ENCODE results near the gene ADRA2A. TPM values are rescaled to one million over a fixed set of nuclear protein-coding genes. Genes with fewer than 3 reads are reported as not detected.

The ADRA2A gene
- 2.9 TPM for polyA plus RNA-seq (ENCODE audit: insufficient read length)
- long read RNA-seq, donor 1, transcript ADRA2A-201 (1 exons, 3,745 nt), result major isoform, 10 of 10 reads
- long read RNA-seq, donor 1, partial matches to known transcripts, result 0 of 10 reads
- long read RNA-seq, donor 1, other reads (novel, unspliced or antisense), result 0 of 10 reads
- long read RNA-seq, donor 2, partial matches to known transcripts, result 0 of 2 reads
- long read RNA-seq, donor 2, other reads (novel, unspliced or antisense), result 0 of 2 reads
- long read RNA-seq, donor 3, transcript ADRA2A-201 (1 exons, 3,745 nt), result major isoform, 5 of 5 reads
- long read RNA-seq, donor 3, partial matches to known transcripts, result 0 of 5 reads
- long read RNA-seq, donor 3, other reads (novel, unspliced or antisense), result 0 of 5 reads
- long read RNA-seq, donor 4, partial matches to known transcripts, result 0 of 2 reads
- long read RNA-seq, donor 4, other reads (novel, unspliced or antisense), result 0 of 2 reads
- long read RNA-seq, donor 5, partial matches to known transcripts, result 0 of 4 reads
- long read RNA-seq, donor 5, other reads (novel, unspliced or antisense), result 0 of 4 reads
- long read RNA-seq, donor 6, transcript ADRA2A-201 (1 exons, 3,745 nt), result major isoform, 8 of 8 reads
- long read RNA-seq, donor 6, partial matches to known transcripts, result 0 of 8 reads
- long read RNA-seq, donor 6, other reads (novel, unspliced or antisense), result 0 of 8 reads
- long read RNA-seq, donor 7, transcript ADRA2A-201 (1 exons, 3,745 nt), result major isoform, 5 of 5 reads
- long read RNA-seq, donor 7, partial matches to known transcripts, result 0 of 5 reads
- long read RNA-seq, donor 7, other reads (novel, unspliced or antisense), result 0 of 5 reads
- long read RNA-seq, donor 8, partial matches to known transcripts, result 0 of 1 reads
- long read RNA-seq, donor 8, other reads (novel, unspliced or antisense), result 0 of 1 reads

DNA sequence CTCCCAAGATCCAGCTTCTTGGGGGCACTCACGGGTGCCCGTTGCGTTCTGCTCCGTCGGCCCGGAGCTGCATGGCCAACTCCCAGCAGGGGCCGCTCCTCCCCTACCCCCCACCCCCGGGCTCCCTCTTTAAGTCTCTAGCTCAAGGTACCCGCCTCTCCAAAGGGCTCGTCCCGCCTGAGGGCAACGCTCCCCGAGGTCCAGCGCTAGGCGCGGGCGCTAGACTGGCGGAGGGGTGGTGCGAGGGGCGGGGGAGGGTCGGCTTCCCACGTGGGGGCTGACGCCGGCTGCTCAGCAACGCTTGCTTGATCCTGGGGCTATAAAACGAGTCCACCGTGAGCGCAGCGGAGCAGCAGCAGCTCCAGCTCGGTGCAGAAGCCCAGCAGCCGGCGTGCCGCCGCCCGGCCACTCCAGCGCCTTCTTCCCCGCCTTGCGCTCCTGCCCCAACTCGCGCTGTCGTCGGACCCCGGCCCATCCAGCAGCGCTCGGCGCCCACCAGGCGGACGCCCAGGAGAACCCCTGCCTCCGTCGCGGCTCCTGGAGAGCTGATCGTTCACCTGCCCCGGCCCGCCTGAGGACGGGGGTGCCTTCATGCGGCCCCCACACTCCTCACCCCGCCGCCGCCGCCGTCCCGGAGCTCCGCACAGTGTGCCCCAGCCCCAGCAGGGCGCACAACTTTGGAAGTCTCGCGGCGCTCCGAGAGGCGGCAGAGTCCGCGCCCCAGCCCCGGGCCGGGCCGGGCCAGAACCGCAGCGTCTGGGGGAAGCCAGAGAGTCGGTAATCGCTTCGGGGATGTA is at the start of gene ADRA2A:
Gene ADRA2A, plus strand, starts transcription at position 348 of the 797 bp plus-strand sequence. CDS start 968 bp downstream, outside the sequence.
- DNase-seq, result peak; percentile 68

DNA sequence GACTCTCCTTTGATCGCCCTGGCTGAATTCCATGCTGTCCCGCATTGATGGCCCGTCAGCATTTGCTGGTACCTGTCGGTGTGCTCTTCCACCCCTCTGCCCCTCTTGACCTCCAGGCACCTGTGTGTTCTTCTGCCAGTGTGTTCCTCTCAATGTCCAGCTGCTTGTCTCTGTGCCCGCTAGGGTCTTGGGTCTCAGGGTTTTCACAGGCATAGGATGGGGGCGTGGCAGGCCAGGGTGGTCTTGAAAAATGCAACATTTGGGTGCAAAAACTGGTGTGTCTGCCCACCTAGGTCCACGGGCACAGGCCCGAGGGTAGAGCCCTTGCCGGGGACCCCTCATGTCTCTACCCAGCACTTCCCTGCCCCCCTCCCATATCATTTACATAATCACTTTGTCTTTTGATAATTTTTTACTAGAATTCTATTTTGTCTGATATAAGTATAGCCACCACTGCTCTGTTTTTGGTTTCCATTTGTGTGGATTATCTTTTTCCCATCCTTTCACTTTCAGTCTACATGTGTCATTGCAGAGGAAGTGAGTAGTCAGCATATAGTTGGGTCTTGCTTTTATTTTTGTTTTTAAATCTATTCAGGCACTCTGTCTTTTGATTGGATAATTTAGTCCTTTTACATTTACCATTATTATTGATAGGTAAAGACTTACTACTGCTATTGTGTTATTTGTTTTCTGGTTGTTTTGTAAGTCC is 46.6 kb upstream of the ADRA2A start:
- DNase-seq, result no peak

DNA sequence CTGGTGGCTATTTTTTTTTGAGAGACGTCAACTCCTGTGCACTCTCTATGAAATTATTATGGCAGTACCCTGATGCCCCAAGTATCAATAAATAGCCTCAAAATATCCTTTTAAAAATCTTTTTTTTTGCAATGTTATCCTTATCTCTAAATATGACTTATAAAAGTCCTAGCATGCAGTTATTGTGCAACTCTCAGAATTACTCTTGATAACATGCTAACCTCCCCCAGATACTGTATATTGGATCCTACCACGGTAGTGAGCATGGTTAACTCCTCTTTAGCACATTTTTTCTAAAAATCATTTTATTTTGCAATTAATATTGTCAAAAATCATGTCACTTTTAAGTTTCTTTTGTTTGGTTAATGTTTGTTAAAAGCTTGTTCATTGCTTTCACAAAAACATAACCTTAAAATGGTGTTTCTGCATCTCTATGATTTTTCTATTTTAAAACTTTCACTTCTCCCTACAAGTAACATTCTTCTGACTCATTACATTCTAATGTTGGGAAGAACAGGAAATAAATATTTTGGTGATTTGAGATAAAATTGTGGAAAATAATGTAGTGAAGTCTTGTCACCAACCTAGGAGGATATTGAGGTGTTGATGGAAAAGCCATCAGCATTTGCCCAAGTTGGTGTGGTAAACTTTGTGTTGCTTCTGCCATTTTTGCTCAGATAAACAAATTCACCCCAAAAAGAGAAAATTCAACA is 42.1 kb upstream of the ADRA2A start:
- no peak for DNase-seq

DNA sequence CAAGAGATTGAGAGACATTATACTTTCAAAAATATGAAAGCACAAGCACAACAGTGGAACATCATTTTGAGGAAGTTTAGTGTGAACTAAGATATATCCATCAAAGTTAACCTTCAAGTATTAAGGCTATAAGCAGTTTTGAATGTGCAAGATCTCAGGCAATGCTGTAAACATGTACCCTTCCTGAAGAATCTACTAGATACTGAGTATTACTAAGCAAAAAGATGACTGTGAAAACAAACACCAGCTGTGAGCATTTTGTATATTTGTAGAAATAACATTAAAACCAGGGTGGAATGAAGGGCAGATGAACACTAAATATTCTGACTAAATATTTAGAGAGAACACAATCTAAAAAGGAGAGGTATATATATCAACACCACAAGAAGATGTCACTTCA is 41.3 kb upstream of the ADRA2A start:
- no peak for DNase-seq

DNA sequence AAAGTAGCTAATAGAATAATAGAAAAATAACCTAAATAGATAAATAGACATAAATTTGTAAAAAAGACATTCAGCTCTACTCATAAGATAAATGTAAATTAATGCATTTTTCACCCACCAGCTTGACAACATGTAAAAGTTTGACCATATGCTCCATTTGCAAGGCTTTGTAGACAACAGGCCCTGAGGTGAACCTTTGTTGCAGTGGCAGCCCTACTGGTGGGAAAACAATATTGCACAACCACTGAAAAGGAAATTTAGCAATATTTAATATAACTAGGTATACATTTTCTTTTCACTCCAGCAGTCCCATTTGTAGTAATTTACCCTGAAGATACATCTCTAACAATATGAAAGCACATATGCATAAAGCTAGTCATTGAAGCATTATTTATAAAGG is 39.0 kb upstream of the ADRA2A start:
- no peak for DNase-seq

DNA sequence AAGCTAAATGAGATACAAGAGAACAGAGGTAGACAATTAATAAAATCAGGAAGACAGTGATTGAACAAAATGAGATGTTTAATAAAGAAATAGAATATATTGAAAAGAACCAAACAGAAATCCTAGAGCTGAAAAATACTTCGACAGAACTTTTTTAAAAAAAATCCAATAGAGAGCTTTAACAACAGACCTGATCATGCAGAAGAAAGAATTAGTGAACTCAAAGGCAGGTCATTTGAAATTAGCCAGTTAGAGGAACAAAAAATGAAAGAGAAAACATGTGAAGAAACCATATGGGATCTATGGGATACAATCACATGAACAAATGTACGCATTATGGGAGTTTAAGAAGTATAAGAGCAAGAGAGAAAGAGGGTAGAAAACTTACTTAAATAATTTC is 37.3 kb upstream of the ADRA2A start:
- DNase-seq, result no peak

DNA sequence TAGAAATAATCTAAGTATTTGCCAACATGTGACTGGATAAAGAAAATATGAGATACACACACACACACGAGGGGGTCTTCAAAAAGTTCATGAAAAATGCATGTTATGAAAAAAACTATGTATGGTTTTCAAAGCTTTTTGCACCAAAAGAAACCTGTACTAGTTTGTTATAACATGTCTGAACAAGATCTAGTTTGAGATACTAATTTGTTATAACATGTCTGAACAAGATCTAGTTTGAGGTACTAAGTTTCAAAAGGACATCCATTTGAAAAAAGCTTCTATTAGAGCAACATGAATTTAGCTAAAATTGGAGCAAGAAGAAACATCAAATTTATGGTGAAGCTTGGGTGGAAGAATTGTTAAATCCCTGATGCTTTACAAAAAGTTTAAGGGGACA is 19.8 kb upstream of the ADRA2A start:
- DNase-seq, result no peak

DNA sequence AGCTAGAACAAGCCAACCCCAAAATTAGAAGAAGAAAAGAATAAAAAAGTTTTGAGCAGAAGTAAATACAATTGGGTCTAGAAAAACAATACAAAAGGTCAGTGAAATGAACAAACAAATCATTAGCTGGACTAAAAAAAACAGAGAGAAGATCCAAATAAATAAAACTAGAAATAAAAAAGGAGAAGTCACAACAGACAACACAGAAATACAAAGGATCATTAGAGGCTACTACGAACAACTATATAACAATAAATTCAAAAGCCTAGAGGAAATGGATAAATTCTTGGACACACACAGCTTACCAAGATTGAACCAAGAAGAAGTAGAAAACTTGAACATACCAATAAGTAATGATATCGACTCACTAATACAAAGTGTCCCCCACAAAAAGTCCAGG is 13.4 kb upstream of the ADRA2A start:
- DNase-seq, result no peak

DNA sequence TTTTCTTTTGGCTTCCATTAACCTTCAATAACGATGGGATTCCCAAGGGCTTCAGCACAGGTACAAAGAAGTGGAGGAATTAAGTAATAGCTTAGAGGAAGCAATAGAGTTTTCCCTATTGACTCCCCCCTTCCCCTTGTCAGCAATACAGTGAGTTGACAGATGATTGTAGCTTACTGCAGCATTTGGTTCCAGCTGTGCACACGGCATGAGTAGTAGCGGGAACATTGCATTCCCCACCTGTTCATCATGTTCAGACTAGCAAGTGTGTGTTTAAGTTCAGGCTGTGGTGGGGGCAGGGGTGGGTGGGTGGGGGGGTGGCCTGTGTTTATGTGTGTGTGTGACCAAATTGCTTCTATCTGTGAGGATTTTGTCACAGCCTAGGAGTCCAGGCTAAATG is 4.6 kb upstream of the ADRA2A start:
- no peak for DNase-seq

DNA sequence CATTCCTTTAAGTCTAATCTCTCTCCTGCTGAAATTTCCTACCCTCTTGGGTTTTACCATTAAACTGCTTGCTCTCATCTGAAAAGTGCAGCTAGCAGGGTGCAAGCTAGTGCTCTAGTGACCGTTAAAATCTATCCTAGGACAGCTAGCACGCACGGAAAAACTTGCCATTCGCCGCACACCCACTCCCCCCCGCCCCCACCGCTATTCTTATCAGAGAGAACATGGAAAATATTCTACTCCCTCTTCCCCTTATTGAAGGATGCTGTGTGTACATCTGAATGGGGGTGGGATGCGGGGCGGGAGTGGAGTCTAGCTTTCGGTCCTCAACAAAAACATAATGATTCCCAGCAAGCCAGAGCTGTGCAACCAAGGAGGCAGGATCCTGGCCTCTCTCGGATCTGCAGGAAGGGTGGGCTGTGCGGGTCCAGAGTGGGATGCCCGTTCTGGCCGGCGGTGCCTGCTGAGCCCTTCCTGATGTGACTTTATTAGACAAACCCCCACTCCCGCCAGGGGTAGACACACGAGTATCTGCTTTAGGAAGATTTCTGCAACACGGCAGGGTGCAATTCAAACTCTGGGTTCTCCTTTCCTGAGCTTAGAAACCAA is 1.1 kb upstream of the ADRA2A start:
- DNase-seq, result no peak

DNA sequence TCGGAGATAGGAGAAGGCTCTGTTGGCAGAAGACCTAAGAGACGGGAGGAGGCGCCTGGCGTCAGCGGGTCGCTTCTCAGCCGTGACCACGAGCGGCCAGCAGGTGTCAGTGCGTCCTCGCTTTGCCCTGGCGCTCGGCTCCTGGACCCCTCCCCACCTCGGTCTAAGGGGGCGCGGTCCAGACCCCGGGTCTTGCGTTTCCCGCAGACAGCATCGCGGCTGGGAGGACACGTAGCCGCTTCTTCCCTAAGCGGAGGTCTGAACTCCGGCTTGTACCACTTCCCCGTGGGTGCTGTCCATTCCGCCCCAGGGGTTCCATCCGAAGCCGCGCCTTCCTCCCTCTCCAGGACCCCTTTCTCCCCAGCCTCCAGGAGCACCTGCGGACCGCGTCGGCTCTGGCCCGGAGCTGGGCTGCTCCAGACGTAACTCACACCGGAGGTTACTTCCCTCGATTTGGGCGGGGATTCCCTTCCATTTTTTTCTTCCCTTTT is 593 bp upstream of the ADRA2A start:
- peak; percentile 68 for DNase-seq

DNA sequence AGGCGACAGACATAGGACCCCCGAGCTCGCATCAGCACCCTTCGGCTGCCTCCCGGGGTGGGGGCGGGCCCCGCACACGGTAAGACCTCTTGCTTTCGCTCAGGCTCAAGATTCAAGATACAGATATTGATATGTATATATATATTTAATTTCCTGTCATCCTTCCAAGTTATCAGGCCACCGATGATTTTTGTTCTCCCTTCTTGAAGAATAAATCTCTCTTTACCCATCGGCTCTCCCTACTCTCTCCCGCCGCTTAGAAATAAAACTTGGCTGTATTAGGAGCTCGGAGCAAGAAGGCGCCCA is 603 bp downstream of the ADRA2A start:
- DNase-seq, result no peak

DNA sequence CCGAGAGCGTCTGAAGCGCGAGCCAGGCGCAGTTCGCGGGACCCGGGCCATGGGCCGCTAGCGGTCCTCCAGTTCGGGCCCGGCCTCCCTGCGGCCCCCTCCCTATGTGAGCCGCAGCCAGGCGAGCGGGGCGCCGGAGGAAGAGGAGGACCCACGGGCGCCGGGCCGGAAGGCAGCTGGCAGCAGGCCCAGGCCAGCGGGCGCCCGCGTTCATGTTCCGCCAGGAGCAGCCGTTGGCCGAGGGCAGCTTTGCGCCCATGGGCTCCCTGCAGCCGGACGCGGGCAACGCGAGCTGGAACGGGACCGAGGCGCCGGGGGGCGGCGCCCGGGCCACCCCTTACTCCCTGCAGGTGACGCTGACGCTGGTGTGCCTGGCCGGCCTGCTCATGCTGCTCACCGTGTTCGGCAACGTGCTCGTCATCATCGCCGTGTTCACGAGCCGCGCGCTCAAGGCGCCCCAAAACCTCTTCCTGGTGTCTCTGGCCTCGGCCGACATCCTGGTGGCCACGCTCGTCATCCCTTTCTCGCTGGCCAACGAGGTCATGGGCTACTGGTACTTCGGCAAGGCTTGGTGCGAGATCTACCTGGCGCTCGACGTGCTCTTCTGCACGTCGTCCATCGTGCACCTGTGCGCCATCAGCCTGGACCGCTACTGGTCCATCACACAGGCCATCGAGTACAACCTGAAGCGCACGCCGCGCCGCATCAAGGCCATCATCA is 1.1 kb downstream of the ADRA2A start:
- DNase-seq, result no peak

DNA sequence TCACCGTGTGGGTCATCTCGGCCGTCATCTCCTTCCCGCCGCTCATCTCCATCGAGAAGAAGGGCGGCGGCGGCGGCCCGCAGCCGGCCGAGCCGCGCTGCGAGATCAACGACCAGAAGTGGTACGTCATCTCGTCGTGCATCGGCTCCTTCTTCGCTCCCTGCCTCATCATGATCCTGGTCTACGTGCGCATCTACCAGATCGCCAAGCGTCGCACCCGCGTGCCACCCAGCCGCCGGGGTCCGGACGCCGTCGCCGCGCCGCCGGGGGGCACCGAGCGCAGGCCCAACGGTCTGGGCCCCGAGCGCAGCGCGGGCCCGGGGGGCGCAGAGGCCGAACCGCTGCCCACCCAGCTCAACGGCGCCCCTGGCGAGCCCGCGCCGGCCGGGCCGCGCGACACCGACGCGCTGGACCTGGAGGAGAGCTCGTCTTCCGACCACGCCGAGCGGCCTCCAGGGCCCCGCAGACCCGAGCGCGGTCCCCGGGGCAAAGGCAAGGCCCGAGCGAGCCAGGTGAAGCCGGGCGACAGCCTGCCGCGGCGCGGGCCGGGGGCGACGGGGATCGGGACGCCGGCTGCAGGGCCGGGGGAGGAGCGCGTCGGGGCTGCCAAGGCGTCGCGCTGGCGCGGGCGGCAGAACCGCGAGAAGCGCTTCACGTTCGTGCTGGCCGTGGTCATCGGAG is 1.8 kb downstream of the ADRA2A start:
- no peak for DNase-seq

DNA sequence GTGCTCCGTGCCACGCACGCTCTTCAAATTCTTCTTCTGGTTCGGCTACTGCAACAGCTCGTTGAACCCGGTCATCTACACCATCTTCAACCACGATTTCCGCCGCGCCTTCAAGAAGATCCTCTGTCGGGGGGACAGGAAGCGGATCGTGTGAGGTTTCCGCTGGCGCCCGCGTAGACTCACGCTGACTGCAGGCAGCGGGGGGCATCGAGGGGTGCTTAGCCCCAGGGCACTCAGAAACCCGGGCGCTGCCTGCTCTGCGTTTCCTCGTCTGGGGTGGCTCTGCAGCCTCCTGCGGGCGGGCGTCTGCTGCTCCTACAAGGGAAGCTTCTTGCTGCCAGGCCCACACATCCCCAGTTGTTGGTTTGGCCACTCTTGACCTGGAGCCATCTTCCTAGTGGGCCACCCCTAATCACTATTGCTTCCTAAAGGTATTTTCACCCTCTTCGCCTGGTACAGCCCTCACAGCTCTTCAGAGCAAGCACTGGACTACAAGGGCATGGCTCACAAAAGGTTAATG is 2.5 kb downstream of the ADRA2A start:
- DNase-seq, result no peak

DNA sequence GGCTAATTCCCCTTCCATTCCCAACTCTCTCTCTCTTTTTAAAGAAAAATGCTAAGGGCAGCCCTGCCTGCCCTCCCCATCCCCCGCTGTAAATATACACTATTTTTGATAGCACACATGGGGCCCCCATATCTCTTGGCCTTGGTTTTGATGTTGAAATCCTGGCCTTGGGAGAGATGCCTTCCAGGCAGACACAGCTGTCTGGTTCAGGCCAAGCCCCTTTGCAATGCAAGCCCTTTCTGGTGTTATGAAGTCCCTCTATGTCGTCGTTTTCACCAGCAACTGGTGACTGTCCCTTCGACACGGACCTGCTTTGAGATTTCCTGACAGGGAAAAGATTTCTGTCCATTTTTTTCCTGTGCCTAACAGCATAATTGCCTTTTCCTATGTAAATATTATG is 3.0 kb downstream of the ADRA2A start:
- DNase-seq, result no peak

DNA sequence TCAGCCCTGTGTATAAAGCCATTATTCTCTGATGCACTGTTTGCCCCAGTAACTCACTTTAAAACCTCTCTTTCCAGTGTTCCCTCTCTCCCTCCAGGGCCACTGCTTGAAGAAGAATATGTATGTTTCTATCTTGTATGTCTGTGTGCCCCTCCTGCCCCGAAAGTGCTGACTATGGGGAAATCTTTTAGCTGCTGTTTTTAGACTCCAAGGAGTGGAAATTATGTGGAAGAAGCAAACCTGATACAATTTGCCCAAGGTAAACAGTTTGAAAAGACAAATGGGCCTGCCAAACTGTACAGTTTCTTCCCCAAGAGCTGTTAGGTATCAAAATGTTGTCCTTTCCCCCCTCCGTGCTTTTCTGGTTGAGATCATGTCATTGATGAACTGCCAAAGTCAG is 3.4 kb downstream of the ADRA2A start:
- no peak for DNase-seq

DNA sequence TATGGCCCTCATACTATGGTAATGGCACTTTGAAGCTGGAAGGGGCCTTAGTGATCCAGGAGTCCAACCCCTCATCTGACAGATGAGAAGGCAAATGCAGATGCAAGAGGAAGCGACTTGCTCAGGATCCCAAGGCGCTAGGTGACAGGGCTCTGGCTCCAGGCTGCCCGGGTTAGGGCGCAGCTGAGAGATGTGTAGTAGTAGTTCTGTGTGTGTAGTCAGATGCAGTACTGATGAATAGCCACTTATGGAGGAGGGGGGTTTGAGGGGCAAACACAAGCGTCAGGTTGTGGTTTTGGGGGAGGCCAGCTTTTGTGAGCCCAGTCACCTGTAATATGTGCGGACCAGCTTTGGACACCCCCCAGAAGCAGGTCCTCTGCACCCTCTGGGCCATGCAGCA is 4.8 kb downstream of the ADRA2A start:
- DNase-seq, result no peak
